Fibroblast of skin of left biceps (primary cell): ENCODE results near the gene PTEN.

Experiments
- DNase-seq, 2 experiments: peaks; one replicate each; pipeline ENCODE4 v3.0.0-alpha.2; 2013; ENCODE audit warnings: low read depth in 2 of 2

The PTEN gene

DNA sequence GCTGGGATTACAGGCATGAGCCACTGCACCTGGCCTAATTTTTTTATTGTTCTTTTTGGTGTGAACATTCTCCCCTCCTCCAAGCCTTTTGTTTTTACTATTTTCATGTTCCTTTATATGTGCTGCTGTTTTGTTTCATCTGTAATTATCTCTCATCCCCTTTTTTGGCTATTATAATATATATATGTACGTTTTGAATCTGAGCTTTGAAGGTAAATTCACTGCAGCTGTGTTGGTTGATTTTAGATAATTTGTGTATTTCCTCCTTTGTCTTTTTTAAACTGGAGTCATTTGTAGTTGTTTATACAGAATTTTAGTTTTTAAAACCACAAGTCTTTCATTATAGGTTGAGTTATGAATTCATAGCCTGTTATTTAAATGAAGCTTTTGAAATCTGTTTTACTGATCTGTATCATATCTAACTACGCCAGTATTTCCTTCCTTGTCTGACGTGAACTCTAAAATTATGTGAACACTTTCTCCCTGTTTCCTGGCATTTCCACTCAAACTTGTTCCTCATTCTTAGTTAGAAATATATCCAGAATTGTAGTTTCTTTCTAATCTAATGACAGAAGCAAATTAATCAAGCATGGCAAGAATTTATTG, 54.9 kb downstream of the PTEN start:
- DNase-seq, result no peak

DNA sequence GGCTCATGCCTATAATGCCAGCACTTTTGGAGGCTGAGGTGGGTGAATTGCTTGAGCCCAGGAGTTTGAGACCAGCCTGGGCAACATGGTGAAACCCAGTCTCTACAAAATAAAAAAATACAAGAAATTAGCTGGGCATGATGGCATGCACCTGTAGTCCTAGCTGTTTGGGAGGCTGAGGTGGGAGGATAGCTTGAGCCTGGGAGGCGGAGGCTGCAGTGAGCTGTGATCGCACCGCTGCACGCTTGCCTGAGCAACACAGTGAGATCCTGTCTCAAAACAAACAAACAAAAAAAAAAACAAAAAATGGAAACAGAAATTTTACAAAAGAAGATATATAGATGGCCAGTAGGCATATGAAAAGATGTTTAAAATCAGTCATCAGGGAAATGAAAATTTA, 57.1 kb downstream of the PTEN start:
- no peak for DNase-seq

DNA sequence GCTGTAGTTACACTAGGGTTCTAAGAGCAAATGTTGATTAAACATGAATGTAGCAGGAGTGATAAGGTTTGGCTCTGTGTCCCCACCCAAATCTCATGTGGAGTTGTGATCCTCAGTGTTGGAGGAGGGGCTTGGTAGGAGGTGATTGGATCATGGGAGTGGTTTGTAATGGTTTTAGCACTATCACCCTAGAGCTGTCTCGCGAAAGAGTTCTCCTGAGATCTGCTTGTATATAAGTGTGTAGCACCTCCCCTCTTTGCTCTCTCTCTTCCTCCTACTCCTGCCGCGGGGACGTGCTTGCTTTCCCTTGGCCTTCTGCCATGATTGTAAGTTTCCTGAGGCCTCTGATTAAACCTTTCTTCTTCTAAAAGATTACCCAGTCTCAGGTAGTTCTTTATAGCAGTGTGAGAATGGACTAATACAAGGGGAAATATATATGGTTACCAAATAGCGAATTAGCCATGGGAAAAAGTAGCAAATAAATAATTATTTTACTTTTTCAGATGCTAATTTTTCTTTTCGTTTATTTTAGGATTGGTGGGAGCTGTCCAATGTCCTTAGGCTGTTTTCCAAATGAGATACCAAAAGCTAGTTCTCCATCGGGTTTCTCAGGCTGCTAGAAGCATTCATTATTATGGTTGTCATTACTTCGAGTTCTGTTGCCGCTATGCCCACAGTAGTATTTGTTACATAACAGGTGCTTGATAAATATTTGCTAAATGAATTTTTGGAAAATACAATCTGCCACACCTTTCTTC, 58.7 kb downstream of the PTEN start:
- DNase-seq, result no peak

DNA sequence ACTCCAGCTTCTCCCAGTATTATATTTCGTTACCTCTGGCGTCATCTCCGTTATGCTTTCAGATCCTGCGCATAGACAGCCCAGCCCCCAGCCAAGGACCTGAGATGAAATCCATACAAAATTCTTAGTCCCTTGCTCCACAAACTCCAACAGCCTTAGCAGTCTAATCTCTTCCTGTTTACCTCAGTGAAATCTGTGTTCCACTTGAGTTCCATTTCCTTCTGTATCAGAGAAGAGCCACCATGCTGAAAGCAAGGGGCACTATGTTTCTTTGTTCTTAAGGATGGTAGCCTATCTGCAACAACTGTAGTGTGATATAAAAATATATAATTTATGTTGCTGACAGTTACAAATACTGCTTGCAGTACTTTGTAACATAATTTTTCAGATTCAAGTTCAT, 59.8 kb downstream of the PTEN start:
- no peak for DNase-seq

DNA sequence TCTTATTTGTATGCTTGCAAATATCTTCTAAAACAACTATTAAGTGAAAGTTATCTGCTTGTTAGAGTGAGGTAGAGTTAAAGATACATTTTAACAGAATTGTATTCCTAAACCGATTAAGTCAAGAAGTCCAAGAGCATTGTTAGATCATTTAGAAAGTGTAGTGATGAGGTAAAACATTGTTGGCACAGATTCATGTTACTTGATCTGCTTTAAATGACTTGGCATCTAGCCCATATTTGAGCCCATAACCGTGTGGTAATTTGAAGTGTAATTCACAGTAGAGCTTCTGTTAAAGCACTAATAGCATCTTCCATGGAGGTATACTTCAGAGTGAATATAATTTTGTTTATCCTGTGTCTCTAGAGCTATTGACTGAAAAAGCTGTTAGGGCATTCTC, 62.1 kb downstream of the PTEN start:
- DNase-seq, result no peak

DNA sequence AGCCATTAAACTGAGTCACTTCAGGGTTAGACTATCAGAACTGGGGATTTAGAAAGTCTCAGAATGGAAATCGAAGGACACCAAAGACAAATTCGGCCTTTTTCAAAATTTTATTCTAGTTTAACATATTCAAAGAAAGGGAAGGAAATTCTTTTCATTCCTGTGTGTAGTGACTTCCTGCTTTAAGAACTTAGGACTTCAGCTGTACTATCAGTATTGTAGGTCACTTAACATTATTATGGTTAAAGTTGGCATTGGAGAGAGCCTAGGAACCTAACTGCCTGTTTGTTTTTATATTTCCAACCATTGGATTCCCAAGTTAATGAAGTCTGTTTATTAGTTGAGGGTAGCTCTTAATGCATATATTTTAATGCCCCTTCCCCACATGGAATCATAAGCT, 63.7 kb downstream of the PTEN start:
- no peak for DNase-seq

DNA sequence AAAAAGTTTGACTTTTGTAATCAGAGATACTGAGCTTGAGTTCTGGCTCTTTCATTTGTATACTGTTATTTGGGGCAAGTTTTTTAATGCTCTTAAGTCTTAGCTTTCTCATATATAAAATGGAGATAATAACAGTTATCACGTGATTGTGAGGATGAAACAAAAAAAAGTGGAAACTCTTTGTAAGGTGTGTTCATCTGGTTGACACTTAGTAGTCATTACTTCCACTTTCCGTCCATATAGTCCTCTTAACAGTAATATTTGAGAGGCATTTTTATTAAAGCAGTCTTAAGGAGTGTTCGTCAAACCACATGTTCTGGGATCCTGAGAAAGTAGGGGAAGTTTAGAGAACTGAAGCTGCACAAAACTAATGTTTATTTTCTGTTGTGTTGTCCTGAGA, 65.6 kb downstream of the PTEN start:
- DNase-seq, result no peak

DNA sequence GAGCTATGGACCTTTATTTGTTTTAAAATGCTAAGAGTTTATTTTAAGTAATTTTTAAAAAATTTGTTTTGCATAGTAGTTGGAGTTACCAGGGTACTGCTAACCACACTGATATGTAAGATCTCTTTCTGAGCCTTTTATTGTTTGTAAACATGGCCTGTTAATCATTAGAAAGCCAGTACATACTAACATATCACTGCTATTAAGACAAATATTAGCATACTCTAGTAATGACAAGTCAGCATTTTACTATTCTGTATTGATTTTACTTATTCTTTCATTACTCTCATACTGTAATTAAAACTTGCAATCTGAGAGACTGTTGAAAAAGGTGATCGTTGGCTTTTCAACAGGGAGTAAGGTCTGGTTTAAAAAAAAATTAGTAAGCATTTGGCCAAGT, 66.7 kb downstream of the PTEN start:
- DNase-seq, result no peak

DNA sequence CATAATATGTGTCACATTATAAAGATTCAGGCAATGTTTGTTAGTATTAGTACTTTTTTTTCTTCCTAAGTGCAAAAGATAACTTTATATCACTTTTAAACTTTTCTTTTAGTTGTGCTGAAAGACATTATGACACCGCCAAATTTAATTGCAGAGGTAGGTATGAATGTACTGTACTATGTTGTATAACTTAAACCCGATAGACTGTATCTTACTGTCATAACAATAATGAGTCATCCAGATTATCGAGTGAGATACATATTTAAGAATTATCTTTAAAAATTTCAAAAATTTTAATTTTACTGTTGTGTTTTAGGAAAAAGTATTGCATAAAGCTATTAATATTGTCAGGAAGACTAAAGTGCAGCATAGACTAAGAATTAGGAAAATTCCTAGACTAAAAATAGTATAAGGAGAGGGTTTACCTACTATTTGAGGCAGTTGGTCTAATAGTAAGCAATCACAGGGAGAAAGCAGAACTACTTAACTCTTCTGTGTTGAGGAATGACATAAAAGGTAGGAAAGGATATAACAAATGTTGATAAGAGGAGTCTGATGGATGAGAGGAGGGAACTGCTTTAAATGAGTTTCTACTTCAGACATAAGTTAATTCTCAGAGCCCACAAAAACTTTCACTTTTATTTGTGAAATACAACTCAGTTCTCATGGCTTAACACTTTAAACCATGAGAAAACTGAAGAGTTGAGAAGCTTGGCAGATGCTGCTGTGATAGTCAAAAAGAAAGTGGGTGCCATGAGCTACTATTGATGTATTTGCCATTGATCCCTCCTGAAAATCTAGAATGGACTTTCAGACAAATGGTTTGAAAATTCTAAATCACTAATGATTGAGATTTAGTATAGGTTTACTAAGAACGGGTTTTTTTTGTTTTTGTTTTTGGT, 67.8 kb downstream of the PTEN start:
- no peak for DNase-seq

DNA sequence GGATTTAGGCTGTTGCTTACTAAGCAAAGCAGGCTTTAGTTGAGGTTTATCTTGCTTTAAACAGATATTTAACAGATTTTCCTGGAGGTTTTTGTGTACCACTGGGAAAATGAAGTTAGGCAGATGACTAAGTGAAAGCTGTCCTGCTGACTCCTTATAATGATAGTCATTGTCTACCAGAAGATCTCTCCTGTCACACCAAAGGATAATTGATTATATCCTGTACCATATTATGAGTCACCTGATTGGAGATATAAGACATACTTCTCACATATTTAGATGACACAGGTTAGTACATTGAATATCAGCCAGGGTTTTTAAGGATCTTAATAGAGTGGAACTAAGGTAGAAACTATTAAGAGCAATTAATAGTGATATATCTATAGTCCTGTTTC, 68.4 kb downstream of the PTEN start:
- DNase-seq, result no peak

DNA sequence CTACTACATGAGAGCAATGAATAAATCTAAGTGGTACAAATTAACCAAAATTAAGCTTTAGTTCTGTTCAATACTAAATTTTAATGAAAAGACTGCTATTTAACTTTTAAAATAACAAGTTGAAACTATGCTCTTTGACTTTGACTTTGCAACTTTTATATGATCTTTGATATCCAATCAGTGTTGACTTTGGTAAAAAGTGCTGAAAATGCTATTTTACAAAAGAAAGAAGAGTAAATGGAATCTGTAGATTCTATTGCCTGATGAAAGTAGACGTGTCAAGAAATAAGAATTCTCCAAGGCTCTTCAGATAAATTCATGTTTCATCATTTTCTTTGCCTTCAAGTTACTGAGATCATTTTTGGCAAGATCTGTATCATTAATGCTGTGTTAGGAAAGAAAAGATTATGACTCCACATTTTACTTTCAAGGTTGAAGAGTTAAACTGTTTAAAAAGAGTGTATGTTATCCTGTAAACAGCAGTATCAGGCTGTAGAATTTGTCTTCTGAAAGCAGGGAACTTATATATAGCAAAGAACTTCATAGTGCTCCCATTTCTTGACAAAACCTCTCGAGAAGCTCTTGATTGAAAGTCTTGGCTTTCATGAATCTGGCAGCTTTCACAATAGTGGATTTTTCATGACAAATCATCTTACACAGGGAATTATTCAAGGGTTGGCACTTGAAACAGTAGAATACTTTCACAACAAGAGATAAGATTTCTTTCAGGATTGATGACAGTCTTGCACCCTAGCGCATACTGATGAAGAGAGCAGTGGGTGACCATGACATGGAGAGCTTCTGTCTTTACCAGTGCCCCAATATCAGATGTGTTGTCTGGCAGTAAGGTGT, 72.1 kb downstream of the PTEN start:
- no peak for DNase-seq

DNA sequence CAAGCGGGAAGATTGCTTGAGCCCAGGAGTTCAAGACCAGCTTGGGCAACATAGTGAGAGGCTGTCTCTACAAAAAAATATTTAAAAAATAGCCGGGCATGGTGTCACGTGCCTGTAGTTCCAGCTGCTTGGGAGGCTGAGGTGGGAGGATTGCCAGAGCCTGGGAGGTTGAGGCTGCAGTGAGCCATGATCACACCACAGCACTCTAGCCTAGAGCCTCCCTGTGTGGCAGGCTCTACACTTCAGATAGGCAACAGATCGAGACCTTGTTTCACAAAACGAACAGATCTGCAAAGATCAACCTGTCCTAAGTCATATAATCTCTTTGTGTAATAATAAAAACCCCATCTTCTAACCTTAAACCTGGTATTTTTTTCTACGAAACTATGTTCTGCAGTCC, 76.8 kb downstream of the PTEN start:
- DNase-seq, result no peak

DNA sequence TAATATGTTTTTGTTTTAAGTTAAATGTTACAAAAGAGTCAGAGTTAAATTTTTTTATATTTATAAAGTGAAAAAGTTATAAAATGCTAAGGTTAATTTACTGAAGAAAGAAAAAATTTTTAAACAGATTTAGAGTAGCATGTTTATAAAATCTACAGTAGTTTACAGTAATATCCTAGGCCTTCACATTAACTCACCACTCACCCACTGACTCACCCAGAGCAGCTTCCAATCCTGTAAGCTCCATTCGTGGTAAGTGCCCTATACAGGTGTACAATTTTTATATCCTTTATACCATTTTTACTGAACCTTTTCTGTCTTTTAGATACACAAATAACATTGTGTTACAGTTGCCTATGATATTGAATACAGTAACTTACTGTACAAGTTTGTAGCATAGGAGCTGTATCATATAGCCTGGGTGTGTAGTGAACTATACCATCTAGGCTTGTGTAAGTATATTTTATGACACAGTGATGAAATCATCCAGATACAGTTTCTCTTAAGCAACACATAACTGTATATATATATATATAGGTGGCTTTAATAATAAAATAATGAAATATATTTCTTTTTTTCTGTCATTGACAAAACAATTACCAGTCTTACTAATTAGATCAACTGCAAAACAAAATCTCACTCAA, 79.6 kb downstream of the PTEN start:
- DNase-seq, result no peak

DNA sequence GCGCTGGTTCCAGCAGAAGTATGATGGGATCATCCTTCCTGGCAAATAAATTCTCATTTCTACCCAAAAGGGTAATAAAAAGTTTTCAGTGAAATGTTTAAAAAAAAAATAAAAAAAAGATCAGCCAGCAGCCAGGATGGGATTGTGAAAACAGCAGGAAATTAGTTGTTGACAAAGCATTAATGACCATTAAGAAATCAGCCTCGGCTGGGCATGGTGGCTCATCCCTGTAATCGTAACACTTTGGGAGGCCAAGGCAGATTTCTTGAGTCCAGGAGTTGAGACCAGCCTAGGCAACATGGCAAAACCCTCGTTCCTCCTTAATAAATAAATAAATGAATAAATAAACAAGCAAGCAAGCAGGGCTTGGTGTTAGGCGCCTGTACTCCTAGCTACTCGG, 82.6 kb downstream of the PTEN start:
- no peak for DNase-seq

DNA sequence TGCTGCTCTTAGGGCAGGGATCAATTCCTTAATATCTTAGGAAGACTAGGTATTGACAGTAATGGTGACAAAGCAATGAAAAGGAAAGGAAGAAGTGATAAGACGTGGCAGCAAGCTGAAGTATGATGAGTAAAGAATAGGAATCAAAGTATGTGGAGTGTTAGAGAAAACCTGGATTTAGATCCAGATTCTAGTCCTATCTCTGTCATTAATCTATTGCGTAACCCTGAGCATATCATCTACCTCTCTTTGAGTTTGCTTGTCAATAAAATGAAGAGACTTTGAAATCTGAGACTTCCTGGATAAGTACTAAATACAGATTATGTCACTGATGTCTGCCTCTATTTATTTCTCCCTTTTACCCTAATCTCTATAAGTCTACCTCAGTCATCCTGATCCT, 89.2 kb downstream of the PTEN start:
- no peak for DNase-seq

DNA sequence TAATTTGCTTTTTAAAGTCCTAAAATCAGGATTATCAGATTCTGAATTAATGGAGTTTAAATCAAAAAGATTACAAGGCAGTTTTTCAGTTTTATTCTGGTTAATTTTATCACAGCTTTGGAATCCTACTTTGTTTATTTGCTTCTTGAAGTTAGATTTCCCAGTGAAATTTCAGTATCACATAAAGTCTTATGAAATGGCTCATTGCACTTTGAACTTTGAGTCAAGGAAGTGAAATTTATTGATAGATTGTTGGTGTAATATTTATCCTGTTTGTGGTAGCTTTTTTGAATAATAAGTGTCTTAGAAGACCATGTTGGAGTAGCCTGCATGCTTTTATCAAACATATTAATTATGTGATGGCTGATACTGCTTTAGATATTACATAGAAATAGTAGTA, 92.6 kb downstream of the PTEN start:
- DNase-seq, result no peak

DNA sequence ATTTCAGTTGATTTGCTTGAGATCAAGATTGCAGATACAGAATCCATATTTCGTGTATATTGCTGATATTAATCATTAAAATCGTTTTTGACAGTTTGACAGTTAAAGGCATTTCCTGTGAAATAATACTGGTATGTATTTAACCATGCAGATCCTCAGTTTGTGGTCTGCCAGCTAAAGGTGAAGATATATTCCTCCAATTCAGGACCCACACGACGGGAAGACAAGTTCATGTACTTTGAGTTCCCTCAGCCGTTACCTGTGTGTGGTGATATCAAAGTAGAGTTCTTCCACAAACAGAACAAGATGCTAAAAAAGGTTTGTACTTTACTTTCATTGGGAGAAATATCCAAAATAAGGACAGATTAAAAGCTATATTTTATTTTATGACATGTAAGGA, 94.3 kb downstream of the PTEN start:
- no peak for DNase-seq

DNA sequence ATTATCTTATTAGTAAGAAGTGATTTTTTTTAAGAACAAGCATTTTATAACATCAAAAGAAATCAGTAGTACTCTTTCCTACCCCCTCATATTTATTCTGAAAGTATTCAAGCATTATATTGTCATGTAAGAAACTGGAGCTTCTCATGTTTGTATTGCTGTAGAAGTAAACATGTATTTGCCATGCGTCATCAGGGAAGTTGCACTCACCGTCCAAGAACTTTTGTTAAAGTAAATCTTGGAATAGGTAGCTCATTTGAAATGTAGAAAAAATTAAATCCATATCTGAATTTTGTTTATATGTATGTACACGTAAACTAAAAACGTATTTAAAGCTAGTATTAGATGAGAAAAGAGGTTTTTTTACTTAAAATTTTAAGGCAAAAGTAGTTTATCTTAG, 96.8 kb downstream of the PTEN start:
- DNase-seq, result no peak

DNA sequence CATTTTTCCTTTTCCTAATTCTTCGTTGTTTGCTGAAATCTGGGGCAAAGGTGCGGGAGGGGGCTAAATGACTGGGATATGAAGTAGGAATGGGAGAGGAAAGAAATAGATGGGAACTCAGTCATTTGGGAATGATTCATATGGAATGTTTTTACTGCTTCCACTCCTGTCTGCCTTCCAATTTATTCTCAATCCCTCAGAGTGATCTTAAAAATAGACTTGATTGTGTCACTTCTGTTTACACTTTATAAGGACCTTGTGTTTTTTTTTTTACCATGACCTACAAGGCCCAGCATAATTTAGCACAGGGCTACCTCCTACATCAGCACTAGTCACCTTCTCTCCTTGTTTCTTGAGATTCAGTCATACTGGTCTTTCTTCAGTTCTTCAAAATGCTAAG, 97.9 kb downstream of the PTEN start:
- DNase-seq, result peak; percentile 38 to 47

DNA sequence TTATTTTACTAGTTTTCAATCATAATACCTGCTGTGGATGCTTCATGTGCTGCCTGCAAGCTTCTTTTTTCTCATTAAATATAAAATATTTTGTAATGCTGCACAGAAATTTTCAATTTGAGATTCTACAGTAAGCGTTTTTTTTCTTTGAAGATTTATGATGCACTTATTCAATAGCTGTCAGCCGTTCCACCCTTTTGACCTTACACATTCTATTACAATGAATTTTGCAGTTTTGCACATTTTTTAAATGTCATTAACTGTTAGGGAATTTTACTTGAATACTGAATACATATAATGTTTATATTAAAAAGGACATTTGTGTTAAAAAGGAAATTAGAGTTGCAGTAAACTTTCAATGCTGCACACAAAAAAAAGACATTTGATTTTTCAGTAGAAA, 103.0 kb downstream of the PTEN start:
- peak in 1 of 2 experiments; percentile 10 for DNase-seq

DNA sequence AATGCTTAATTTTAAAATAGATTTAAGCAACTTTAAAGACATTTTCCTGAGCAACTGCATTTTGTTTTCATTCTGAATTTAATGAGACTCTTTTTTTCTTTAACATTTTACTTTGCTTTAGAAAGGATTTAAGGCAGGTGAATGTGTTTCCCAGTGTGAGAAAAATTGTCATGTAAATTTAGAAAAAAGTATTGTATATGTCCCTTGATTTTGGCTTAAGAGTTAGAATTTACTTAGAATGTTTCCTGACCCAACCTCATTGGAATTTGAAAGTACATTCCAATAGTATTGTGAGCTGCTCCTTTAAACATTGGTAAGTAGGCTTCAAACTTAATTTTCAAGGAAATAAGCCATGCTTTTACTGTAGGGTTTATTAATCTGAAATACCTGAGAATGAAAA, 110.2 kb downstream of the PTEN start:
- DNase-seq, result no peak
